HUES64 (cell line): ENCODE data around the gene ZSWIM7.

ENCODE experiments used
- H3K27ac ChIP-seq: 2 replicates; pipeline ENCODE4 v1.7.0; 2013; ENCODE audit warnings: low read depth, low read length, inconsistent platforms
- H3K27me3 ChIP-seq: 2 replicates; pipeline ENCODE4 v1.6.1; 2013; ENCODE audit warnings: mild to moderate bottlenecking, low read length; ENCODE audit not compliant: insufficient read depth
- H3K36me3 ChIP-seq: 2 replicates; pipeline ENCODE4 v1.6.1; 2013; ENCODE audit warnings: mild to moderate bottlenecking, low read length; ENCODE audit not compliant: insufficient read depth
- H3K4me1 ChIP-seq: 2 replicates; pipeline ENCODE4 v1.6.1; 2013; ENCODE audit warnings: mild to moderate bottlenecking, low read length, moderate library complexity; ENCODE audit not compliant: insufficient read depth
- H3K4me3 ChIP-seq: 2 replicates; pipeline ENCODE4 v1.5.1; 2013; ENCODE audit warnings: mild to moderate bottlenecking, low read length, moderate library complexity
- H3K9ac ChIP-seq: 2 replicates; pipeline ENCODE4 v1.6.1; 2013; ENCODE audit warnings: mild to moderate bottlenecking, low read depth, low read length
- H3K9me3 ChIP-seq: 2 replicates; pipeline ENCODE4 v1.6.1; 2013; ENCODE audit warnings: low read depth, low read length; ENCODE audit not compliant: insufficient read depth
- WGBS: fragments of 150-250, 120-280 bp; methylation state at CpG from one replicate; pipeline ENCODE4 v1.1.7; 2013; ENCODE audit warnings: missing lambda C conversion rate; 5-methylcytosine and 5-hydroxymethylcytosine counted together

ZSWIM7 gene

GRCh38 chr17:16025202-16025601 is 25.7 kb upstream of the ZSWIM7 start:
- Histone ChIP-seq H3K36me3 (peaks cover 94% of the 10 kb centered on the region), H3K9ac (no peak overlapping the region), H3K27ac (no peak overlapping the region), H3K4me3 (no peak overlapping the region), H3K4me1 (peaks cover 11% of the 10 kb centered on the region; the same call in 1 of the 2 replicates), H3K27me3 (no peaks in the 10 kb centered on the region), H3K9me3 (no peaks in the 10 kb centered on the region)
- no CpG with 5 or more reads among the region's 1 CpG for WGBS

- WGBS, result 93% methylated on average over 4 of the region's 4 CpGs
- Histone ChIP-seq H3K4me1 (peaks cover 11% of the 10 kb centered on the region; the same call in 1 of the 2 replicates), H3K4me3 (no peak overlapping the region), H3K9me3 (no peaks in the 10 kb centered on the region), H3K27me3 (no peaks in the 10 kb centered on the region), H3K9ac (no peak overlapping the region), H3K27ac (no peak overlapping the region), H3K36me3 (peaks cover 94% of the 10 kb centered on the region)
These were observed 24.4 kb upstream of the ZSWIM7 start for GRCh38 chr17:16023881-16024280.

GRCh38 chr17:16019347-16019746 is 19.8 kb upstream of the ZSWIM7 start:
- Histone ChIP-seq H3K36me3 (peaks cover 89% of the 10 kb centered on the region), H3K27ac (no peak overlapping the region), H3K4me1 (no peaks in the 10 kb centered on the region), H3K9me3 (no peaks in the 10 kb centered on the region), H3K27me3 (no peaks in the 10 kb centered on the region), H3K9ac (no peak overlapping the region), H3K4me3 (no peak overlapping the region)
- 93% methylated on average over 1 of the region's 1 CpG for WGBS

- no peaks in the 10 kb centered on the region for H3K4me1 ChIP-seq
- H3K27me3 ChIP-seq, result no peaks in the 10 kb centered on the region
- H3K4me3 ChIP-seq, result no peak overlapping the region
- 72% methylated on average over 3 of the region's 3 CpGs for WGBS
- no peaks in the 10 kb centered on the region for H3K9me3 ChIP-seq
- peaks cover 87% of the 10 kb centered on the region for H3K36me3 ChIP-seq
- H3K27ac ChIP-seq, result no peak overlapping the region
- no peak overlapping the region for H3K9ac ChIP-seq
These were observed 14.5 kb upstream of the ZSWIM7 start for GRCh38 chr17:16013943-16014407.

GRCh38 chr17:16007439-16007838 is 7.9 kb upstream of the ZSWIM7 start:
- H3K9me3 ChIP-seq, result no peaks in the 10 kb centered on the region
- no peak overlapping the region for H3K4me3 ChIP-seq

GRCh38 chr17:16005636-16006035 is 6.1 kb upstream of the ZSWIM7 start:
- Histone ChIP-seq H3K9me3 (peaks cover 6% of the 10 kb centered on the region), H3K27me3 (no peaks in the 10 kb centered on the region), H3K36me3 (peaks cover 95% of the 10 kb centered on the region), H3K4me3 (no peak overlapping the region), H3K27ac (no peak overlapping the region), H3K9ac (no peak overlapping the region), H3K4me1 (peaks cover 3% of the 10 kb centered on the region; the same call in 1 of the 2 replicates)
- WGBS, result 91% methylated on average over 1 of the region's 1 CpG

More at GRCh38 chr17:16007439-16007838, 7.9 kb upstream of the ZSWIM7 start:
- H3K9ac ChIP-seq, result no peak overlapping the region
- WGBS, result 96% methylated on average over 3 of the region's 3 CpGs
- H3K36me3 ChIP-seq, result peaks cover 94% of the 10 kb centered on the region
- no peak overlapping the region for H3K27ac ChIP-seq
- H3K4me1 ChIP-seq, result no peaks in the 10 kb centered on the region
- H3K27me3 ChIP-seq, result no peaks in the 10 kb centered on the region

GRCh38 chr17:16003841-16004240 is 4.3 kb upstream of the ZSWIM7 start:
- no peak overlapping the region for H3K9ac ChIP-seq
- H3K27me3 ChIP-seq, result no peaks in the 10 kb centered on the region
- H3K4me3 ChIP-seq, result no peak overlapping the region
- 91% methylated on average over 1 of the region's 1 CpG for WGBS
- peaks cover 82% of the 10 kb centered on the region for H3K36me3 ChIP-seq
- peaks cover 4% of the 10 kb centered on the region; the same call in 1 of the 2 replicates for H3K4me1 ChIP-seq
- no peak overlapping the region for H3K27ac ChIP-seq
- H3K9me3 ChIP-seq, result peaks cover 6% of the 10 kb centered on the region

GRCh38 chr17:16002708-16003260 is 3.3 kb upstream of the ZSWIM7 start:
- Histone ChIP-seq H3K27ac (no peak overlapping the region), H3K9ac (no peak overlapping the region), H3K27me3 (no peaks in the 10 kb centered on the region), H3K9me3 (peaks cover 6% of the 10 kb centered on the region), H3K4me1 (peaks cover 4% of the 10 kb centered on the region; the same call in 1 of the 2 replicates), H3K36me3 (peaks cover 72% of the 10 kb centered on the region), H3K4me3 (no peak overlapping the region)
- 100% methylated on average over 2 of the region's 2 CpGs for WGBS

- Histone ChIP-seq H3K27me3 (no peaks in the 10 kb centered on the region), H3K4me3 (peak overlapping the region; percentile 89), H3K27ac (no peak overlapping the region), H3K9ac (no peak overlapping the region), H3K36me3 (peaks cover 58% of the 10 kb centered on the region), H3K4me1 (peaks cover 4% of the 10 kb centered on the region; the same call in 1 of the 2 replicates), H3K9me3 (peaks cover 6% of the 10 kb centered on the region)
These were observed 1.9 kb upstream of the ZSWIM7 start for GRCh38 chr17:16001226-16001897.

- peaks cover 46% of the 10 kb centered on the region for H3K36me3 ChIP-seq
- peaks cover 4% of the 10 kb centered on the region; the same call in 1 of the 2 replicates for H3K4me1 ChIP-seq
- peaks cover 6% of the 10 kb centered on the region for H3K9me3 ChIP-seq
- 1% methylated on average over 64 of the region's 64 CpGs for WGBS
- H3K9ac ChIP-seq, result peak overlapping the region; percentile 97
- peak overlapping the region; percentile 98 for H3K27ac ChIP-seq
- H3K4me3 ChIP-seq, result peak overlapping the region; percentile 89
- no peaks in the 10 kb centered on the region for H3K27me3 ChIP-seq
These were observed 697 bp upstream of the ZSWIM7 start for GRCh38 chr17:15999974-16000827.

GRCh38 chr17:15998031-15998562 is 1.4 kb downstream of the ZSWIM7 start:
- 90% methylated on average over 3 of the region's 4 CpGs for WGBS
- Histone ChIP-seq H3K9ac (no peak overlapping the region), H3K9me3 (peaks cover 6% of the 10 kb centered on the region), H3K27me3 (no peaks in the 10 kb centered on the region), H3K27ac (no peak overlapping the region), H3K36me3 (peaks cover 30% of the 10 kb centered on the region), H3K4me1 (peaks cover 4% of the 10 kb centered on the region; the same call in 1 of the 2 replicates), H3K4me3 (peak overlapping the region; percentile 89; the same call in 1 of the 2 replicates)
